Right renal cortex interstitium (tissue), 3 donors: ENCODE measurements around the gene P2RX6. TPM values are rescaled to one million over a fixed set of nuclear protein-coding genes. Genes with fewer than 3 reads are reported as not detected.

Experiments
- DNase-seq, 3 donors: peaks; one replicate each; pipeline ENCODE4 v3.0.0-alpha.2; 2013; ENCODE audit warnings: low read depth in 3 of 3, low spot score in 2 of 3
- polyA plus RNA-seq, 3 donors: library from polyadenylated mRNA; unstranded; fragments of 120-200 nt; gene quantifications; one replicate each; pipeline ENCODE4 v1.2.1, GENCODE V29; 2013; ENCODE audit not compliant: insufficient read length in 3 of 3

The P2RX6 gene
- polyA plus RNA-seq, 3 donors, result 0.89 to 1.4 (median 1.1) TPM

GRCh38 chr22:21010426-21011113 lies 4.4 kb upstream of the P2RX6 start:
- DNase-seq, result no peak

- no peak for DNase-seq
Measured at GRCh38 chr22:21012446-21013407, 2.2 kb upstream of the P2RX6 start.

- DNase-seq, result no peak
Measured at GRCh38 chr22:21013657-21014201, 1.2 kb upstream of the P2RX6 start.

GRCh38 chr22:21014202-21014725 lies 701 bp upstream of the P2RX6 start:
- DNase-seq, result peak; percentile 85 to 89 (median 89)

GRCh38 chr22:21015466-21016006 lies 571 bp downstream of the P2RX6 start:
- DNase-seq, result no peak

- DNase-seq, result no peak
Measured at GRCh38 chr22:21016644-21017420, 1.9 kb downstream of the P2RX6 start.

GRCh38 chr22:21018314-21018713 lies 3.3 kb downstream of the P2RX6 start:
- no peak for DNase-seq

- DNase-seq, result no peak
Measured at GRCh38 chr22:21020802-21021429, 6.0 kb downstream of the P2RX6 start.

GRCh38 chr22:21022507-21022906 lies 7.5 kb downstream of the P2RX6 start:
- no peak for DNase-seq

- no peak for DNase-seq
Measured at GRCh38 chr22:21022955-21023614, 8.1 kb downstream of the P2RX6 start.

- no peak for DNase-seq
Measured at GRCh38 chr22:21025266-21025665, 10.3 kb downstream of the P2RX6 start.

- DNase-seq, result no peak
Measured at GRCh38 chr22:21025763-21026755, 11.1 kb downstream of the P2RX6 start.

GRCh38 chr22:21026783-21027692 lies 12.1 kb downstream of the P2RX6 start:
- DNase-seq, result no peak

- no peak for DNase-seq
Measured at GRCh38 chr22:21028277-21029251, 13.6 kb downstream of the P2RX6 start.

GRCh38 chr22:21029486-21030025 lies 14.6 kb downstream of the P2RX6 start:
- no peak for DNase-seq
